GM19035 (cell line): ENCODE data around the gene TYW1B.
"Not testable (repeated sequence)": the region's sequence is repeated elsewhere in the genome, so short reads cannot be mapped to it uniquely, and the experiment has no call there.

ENCODE experiments used
- ATAC-seq: cut with Tn5 transposase; IDR thresholded peaks from one replicate; pipeline ENCODE4 v1.9.1; 2021; ENCODE audit not compliant: unreplicated experiment

Gene TYW1B

DNA sequence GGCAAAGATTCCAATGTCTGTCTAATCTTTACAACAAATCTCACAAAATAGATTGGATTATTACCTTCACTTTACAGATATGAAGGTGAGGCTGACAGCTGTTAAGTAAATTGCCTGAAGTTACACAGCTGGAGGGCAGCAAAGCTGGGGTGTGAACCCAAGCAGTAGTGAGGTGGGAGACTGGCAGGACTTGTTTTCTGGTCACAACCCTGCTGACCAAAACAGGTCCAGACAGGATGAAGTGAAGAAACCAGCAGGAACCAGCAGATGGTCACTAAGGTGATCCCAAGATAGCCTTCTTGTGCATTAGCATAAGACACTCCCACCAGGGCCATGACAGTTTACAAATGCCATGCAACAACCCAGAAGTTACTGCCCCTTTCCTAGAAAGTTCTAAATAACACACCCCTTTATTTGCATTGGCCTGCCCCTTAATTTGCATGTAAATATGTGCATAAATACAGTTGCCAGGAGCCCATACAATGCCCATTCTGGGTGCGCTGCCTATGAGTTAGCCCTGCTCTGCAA, 195.2 kb downstream of the TYW1B start:
- ATAC-seq = not testable (repeated sequence)

DNA sequence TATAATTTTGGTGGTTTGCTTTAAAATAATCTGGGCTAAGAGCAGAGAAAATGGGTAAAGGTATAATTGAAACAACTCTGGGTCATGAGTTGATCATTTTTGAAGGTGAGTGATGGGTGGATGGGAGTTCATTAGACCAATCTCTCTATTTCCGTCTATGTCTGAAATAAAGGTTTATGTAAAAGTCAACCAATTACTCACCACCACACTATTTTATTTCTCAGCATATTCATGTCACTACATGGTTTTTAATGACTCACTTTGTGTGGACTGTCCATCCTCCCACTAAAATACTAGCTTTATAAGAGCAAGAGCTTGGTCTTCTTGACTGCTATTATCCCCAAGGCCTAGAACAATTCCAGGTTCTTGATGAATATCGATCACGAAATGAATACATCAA, 199.6 kb downstream of the TYW1B start:
- ATAC-seq = not testable (repeated sequence)

DNA sequence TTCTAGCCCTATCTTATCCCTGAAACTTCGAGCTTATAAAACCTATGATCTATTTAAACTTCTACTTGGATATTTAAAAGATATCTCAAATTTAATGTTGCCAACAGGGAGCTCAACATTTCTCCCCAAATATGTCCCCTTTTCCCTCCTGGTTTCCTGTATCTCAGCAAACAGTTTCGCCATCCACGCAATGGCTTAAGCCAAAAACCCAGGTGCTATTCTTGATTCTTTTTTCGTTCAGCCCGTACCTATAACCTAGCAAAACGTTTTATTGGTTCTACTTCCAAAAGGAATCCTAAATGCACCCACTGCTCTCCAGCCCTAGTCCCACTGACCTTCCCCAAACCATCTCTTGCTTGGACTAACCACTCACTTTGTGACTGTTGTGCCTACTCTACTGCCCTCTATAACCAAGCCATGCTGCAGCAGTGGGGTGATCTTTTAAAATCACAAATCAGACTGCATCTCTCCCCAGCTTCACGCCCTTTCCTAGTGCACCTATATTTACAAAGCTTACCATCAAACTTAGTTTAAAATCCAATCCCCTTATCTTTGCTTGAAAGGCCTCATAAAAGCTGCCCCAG, 201.5 kb downstream of the TYW1B start:
- not testable (repeated sequence) for ATAC-seq

DNA sequence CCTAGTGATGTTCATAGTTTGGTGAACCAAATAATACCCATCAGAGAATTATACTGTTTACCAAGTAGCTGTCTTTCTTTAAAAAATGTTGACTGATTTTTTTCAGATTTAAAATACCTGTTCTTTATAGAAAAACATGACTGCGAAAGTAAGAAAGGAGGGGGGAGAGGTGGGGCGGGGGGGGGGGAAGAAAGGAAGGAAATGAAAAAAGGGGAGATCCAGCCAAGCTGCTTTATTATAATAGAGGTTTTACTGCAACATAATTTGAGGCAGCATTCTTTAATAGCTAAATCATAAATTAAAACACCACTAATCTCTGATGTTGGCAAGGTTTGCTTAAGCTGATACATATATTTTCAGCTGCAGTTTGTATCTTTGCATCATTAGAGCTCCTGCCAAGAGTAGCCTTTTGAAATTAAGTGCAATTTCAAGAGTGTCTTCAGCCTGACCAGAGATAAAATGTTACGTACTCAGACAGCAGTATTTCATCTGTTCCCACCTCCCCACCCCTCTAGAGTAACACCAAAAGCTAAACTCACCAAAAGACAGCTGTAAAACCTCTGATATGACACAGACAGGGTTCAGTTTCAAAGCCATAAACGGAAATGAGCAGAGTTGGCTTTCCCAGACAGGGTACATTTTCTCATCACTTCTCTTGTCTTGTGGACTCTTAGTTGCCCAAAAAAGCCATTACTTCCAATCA, 202.1 kb downstream of the TYW1B start:
- ATAC-seq = not testable (repeated sequence)

DNA sequence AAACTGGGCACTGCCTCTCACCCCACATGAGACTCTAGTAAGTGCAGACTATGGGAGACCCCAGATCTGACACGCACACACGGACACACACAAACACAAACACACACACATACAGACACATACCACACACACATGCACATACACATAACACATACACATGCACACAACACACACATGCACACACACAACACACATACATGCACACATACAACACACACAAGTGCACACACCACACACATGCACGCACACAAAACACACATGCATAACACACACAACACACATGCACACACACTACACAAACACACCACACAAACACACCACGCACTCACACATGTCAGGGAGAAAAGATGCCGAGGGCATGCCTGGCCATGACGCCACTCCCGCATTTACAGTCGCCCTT, 205.5 kb downstream of the TYW1B start:
- ATAC-seq = no peak

DNA sequence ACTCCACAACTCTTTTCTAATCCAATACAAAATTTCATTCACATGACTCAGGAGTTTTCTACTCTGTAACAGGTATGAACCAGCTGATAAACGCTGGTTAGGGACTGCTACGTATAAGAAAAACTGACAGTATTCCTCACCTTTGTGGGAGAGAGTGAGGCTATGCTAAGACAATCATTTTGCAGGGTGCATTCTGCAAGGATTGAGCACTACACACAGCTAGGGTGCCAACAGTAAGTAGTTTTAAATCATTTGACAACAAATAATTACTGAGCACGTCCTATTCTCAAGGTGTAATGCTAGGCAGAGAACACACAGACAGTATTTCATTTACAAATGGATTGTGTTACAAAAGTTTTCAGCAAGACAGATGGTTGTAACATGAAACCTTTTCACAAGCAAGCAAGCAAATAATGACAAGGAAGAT, 206.2 kb downstream of the TYW1B start:
- ATAC-seq = not testable (repeated sequence)

DNA sequence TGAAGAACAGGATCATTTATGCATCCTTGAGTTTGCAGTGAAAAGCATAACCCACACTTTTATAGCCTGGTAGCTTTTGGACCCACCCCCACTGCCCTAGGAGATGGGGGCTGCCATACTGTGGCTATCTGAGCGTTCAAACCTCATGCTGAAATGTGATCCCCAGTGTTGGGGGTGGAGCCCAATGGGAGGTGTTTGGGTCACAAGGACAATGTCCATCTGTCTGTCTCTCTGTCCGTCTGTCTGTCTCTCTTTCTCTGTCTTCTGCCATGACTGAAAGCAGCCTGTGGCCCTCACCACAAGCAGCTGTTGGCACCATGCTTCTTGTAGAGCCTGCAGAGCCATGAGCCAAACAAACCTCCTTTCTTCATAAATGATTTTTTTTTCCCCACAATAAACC, 207.1 kb downstream of the TYW1B start:
- not testable (repeated sequence) for ATAC-seq

DNA sequence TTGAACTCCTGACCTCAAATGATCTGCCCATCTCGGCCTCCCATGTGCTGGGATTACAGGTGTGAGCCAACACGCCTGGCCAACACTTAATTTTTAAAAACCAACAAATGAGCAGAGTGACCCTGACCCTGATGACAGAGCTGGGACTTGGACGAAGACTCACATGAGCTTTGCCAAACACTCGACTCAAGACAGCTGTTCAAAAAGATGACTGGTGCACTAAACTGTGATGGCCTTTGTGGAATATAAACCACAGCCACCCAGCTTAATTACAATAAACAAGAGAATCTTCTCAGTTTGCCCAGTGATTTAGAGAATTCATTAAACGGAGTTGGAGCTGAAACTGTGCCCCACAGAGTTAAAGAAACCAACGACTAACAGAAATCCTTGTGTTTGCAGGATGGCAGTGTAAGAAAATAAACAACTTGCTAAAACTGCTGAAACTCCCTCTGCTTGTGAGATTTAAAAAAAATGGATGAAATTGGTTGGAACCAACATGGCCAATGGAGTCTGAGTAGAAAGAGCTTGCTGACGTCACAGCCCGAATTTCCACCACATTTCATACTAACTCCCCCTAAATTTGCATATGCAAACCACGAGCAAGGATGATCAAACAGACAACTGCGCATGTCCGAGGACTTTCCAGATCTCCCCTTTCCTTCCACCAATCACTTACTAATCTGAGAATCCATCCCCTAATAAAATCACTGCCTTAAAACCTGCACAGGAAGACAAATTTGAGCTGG, 209.4 kb downstream of the TYW1B start:
- not testable (repeated sequence) for ATAC-seq

DNA sequence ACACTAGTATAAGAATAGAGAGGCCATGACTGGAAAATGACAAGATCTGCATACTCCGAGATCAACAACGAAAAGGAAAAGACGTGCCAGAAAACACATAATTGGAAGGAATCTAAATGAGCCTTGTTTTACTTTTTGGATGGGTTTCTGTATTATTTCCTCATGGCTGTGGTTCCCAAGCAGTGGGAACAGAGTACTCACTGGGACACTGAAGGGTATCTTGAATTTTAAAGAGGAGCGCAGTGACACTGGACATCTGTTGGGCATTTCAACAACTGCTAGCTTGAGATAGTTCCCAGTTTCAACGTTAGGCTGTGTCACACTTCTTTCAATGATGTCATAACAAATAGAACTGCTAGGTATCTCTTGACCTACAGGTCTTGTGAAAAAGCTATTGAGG, 218.2 kb downstream of the TYW1B start:
- not testable (repeated sequence) for ATAC-seq

DNA sequence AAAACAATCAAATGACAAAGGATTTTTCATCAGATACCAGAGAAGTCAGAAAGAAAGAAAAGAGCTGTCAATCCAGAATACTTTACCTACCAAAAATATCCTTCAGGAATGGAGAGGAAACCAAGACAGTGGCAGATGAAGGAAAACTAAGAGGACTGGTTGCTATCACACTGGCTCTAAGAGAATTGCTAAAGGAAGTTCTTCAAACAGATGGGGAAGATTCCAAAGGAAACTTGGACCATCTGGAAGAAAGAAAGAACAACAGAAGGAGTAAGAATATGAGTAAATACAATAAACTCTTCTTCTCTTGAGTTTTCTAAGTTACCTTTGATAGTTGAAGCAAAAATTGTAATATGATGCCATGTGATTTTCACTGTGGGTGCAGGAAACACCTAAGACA, 220.0 kb downstream of the TYW1B start:
- ATAC-seq = not testable (repeated sequence)

DNA sequence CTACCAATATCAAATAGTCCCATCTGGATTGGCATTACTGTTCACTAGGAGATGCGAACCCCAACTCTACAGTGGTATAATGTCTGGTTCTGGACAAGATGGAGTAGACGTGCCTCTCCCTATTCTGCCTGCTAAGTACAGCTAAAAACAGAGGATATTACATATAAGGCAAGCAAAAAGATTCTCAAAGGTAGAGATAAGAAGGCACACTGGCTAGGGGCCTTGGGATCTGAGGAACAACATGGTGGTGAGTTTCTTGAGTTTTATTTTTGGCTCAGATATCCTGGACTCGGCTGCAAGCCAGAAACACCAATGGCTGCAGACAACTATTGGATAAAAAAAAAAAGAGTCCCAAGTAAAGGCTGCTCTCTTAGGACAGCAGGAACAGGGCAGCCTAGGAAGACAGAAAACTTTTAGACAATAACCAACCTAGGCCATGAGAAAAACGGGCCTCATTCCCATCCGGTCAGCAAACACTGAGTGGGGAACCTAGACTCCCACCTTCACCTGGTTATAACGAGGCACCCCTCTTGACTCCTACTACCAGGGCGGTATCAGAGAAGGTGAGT, 222.1 kb downstream of the TYW1B start:
- ATAC-seq = not testable (repeated sequence)

DNA sequence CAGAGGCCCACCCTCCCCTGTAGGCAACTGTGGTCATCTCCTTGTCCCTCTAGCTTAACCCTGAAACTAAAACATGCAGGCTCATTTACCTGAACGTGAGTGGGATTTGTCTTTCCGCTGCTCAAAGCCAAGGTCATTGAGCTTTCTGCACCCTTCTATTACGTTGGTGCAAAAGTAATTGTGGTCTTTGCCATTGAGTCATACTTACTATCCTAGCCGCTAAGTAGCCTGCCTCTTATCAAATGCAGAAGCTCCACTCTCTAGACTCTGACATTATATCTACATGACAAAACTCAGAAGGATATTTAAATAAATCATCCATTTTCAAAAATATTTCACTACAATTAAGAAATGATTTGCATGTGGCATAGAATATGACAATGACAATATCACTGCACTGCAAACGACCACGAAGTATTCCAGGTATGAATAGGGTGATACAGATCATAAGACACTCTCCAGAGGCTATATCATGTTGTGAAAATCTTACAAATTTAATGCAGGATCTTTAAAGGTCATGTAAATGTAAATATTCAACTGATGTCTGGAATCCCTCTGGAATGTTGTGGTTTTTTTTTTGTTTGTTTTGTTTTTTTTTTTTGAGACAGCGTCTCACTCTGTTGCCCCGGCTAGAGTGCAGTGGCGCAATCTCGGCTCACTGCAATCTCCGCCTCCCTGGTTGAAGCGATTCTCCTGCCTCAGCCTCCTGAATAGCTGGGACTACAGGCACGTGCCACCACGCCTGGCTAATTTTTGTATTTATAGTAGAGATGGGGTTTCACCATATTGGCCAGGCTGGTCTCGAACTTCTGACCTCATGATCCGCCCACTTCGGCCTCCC, 223.0 kb downstream of the TYW1B start:
- ATAC-seq = not testable (repeated sequence)

DNA sequence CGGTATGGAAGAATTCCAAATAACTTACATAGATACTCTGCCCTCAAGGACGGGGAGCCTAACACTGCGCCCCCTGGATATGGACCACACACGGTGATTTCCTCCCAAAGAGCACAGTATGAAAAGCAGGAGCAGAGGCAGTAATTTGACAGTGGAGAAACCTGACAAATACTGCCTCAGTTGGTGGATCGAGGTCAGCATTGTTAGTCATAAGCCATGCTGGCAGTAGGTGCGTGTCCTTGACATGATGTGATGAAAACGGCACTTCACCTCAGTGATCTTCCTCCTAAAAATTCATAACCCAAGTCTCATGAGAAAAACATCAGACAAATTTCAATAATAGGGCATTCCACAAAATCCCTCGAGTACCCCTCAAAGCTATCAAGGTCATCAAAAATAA, 224.5 kb downstream of the TYW1B start:
- ATAC-seq = not testable (repeated sequence)

DNA sequence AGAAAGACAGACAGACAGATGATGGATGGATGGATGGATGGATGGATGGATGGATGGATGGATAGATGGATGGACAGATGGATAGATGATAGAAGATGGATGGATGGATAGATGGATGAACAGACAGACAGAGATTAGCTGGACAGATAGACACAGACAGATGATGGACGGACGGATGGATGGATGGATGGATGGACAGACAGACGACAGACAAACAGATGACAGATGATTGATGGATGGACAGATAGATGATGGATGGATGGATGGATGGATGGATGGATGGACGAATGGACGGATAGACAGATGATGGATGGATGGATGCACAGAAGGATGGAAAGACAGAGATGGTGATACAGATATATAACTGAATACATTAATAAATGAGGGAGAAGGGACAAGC, 224.9 kb downstream of the TYW1B start:
- ATAC-seq = no peak

DNA sequence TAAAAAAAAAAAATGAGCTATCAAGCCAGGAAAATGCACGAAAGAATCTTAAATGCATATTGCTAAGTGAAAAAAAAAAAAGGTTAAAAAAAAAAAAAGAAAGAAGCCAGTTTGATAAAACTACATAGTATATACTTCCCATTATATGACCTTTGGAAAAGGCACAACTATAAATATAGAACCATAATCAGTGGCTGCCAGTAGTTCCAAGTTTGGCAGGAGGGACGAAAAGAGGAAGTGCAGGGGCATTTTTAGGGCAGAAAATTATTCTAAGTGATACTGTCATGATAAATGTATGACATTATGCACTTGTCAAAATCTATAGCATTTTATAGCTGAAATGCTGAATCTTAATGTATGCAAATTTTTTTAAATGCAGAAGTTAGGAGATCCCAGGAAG, 226.3 kb downstream of the TYW1B start:
- not testable (repeated sequence) for ATAC-seq

DNA sequence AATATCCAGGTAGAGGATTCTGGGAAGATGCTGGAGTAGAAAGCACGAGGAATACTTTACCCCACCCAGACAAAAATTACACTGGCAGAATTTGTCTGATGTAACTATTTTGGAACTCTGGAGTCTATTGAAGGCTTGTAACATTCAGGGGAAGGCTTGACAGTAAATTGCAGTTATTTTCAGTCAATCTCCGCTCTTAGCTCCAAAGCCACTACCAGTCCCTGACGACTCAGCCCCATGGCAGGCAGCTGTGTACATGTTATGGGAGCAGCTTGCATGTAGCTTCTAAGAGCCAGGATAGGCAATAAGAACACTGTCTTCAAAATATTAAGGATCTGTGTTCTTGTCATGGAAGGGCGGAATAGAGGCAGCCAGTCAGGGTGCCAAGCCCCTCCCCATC, 238.0 kb downstream of the TYW1B start:
- not testable (repeated sequence) for ATAC-seq

DNA sequence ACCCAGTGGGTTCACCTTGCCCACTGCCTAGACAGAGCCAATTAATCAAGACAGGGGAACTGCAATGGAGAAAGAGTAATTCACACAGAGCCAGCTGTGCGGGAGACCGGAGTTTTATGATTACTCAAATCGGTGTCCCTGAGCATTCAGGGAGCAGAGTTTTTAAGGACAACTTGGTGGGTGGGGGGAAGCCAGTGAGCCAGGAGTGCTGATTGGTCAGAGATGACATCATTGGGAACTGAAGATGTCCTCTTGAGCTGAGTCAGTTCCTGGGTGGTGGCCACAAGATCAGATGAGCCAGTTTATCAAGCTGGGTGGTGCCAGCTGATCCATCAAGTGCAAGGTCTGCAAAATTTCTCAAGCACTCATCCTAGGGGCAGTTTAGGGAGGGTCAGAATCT, 240.7 kb downstream of the TYW1B start:
- not testable (repeated sequence) for ATAC-seq

DNA sequence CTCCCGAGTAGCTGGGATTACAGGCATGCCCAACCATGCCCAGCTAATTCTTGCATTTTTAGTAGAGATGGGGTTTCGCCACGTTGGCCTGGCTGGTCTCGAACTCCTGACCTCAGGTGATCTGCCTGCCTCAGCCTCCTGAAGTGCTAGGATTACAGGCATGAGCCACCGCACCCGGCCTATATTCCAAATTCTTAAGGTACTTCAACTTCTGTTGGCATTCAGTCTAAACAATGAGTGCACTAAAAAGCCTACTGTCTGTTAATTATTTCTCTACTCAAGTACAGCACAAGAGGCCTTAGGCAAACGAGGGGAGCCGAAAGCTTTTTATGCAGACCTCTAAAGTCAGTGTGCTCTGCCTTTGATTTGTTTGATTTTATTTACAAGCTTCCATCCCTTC, 243.4 kb downstream of the TYW1B start:
- ATAC-seq = not testable (repeated sequence)

DNA sequence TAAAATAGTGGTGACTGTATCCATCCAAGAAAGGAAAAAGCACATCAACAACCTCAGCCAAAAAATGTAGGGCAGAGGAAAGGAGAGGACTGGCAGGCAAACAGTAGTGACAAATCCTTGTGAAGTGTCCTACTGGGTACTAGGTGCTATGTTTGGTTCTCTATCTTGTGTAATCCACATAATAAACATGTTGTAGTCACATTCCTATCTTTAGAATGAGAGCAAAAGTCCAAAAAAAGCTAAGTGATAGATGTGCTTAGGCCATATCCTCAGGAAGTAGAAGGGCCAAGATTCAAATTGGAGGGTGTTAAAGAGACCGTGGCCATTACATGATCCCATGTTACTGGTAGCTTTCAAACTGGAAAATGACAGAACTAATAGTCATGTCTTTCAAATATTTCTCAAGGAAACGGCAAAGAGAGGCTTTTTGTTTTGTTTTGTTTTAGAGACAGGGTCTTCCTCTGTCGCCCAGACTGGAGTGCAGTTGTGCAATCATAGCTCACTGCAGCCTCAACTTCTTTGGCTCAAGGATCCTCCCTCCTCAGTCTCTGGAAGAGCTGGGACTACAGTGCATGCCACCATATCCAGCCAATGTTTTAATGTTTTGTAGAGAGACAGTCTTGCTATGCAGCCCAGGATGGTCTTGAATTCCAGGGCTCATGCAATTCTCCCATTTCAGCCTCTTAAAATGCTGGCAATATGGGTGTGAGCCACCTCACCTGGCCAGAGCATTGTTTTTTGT, 244.2 kb downstream of the TYW1B start:
- not testable (repeated sequence) for ATAC-seq
